Measurements from ENCODE around the gene NCCRP1. TPM values are rescaled to one million over a fixed set of nuclear protein-coding genes. Genes with fewer than 3 reads are reported as not detected.

NCCRP1 gene
- total and polyA plus RNA-seq, 10 donors = 0.12 to 1.7 (median 0.19) TPM; not detected in 5

DNA sequence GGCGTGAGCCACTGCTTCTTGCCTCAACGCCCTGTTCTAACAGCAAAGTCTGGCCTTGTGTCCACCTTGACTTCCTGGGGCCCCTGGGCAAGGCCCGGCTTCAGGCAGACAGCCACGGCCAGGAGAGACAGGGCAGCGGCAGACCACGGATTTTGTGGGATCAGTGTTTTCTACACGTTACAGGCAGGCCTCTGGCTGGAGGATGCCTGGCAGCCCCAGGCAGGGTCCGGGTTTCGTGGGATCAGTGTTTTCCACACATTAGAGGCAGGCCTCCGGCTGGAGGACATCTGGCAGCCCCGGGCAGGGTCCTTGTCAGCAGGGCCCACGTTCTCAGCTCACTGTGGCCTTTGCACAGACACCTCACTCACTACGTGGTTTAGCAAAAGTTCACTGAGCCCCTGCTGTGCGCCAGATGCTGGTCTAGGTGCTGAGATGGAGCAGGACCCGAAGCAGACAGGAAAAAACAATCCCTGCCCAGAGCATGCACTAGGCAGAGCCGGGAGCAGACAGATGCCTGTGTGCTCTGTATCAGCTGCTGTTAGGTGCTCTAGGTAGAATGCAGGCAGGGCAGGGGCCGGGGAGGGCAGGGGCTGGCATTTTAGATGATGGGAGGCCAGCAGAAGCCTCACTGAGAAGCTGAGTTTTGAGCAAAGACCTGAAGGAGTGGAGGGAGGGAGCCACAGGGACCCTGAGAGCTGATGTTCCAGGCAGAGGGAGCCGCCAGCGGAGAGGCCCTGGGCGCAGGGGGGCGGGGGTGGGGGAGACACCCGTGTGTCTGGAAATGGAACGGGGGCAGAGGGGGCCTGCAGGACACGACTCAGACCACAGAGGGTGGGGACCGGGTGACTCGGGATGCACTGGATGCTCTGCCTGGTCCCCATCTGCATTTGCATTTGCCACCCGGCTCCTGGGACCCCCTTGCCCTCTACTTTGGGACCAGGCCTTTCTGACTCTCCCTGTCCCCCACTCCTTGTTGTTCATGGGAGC is 25.0 kb upstream of the NCCRP1 start:
- H3K27ac ChIP-seq = no peak overlapping the region

DNA sequence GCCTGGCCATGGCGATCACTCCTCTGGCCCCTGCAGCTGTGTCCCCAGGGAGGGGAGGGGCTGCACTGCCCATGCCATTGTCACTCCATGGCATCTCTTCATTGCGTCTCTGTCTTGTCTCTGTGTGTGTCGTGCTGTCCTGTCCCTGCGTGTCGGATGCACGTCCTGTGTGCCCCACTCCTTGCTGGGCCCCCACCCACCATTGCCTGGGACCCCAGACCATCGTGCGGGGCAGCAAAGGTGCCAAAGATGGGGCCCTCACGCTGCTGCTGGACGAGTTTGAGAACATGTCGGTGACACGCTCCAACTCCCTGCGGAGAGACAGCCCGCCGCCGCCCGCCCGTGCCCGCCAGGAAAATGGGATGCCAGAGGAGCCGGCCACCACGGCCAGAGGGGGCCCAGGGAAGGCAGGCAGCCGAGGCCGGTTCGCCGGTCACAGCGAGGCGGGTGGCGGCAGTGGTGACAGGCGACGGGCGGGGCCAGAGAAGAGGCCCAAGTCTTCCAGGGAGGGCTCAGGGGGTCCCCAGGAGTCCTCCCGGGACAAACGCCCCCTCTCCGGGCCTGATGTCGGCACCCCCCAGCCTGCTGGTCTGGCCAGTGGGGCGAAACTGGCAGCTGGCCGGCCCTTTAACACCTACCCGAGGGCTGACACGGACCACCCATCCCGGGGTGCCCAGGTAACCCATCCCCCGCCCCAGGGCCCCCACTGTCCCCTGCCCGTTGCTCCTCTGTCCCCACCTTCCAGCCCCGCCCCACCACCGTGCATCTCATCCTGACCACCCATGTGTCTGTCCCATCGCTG is 23.9 kb upstream of the NCCRP1 start:
- 92 to 96% (median 96%) methylated on average over 37 to 45 of the region's 45 CpGs for WGBS, 5 donors
- no peak for DNase-seq
- TF ChIP-seq POLR2A (IDR thresholded peaks at IDR 0.05) (no peak), POLR2AphosphoS5 (IDR thresholded peaks at IDR 0.05) (no peak), CTCF (IDR thresholded peaks at IDR 0.05 in 8 of 11, conservative IDR thresholded peaks at IDR 0.05 in 3 of 11) (no peak)
- Histone ChIP-seq H3K4me3 (no peak overlapping the region), H3K4me1 (no peaks in the 10 kb centered on the region), H3K9me3 (no peaks in the 10 kb centered on the region), H3K27ac (no peak overlapping the region), H3K36me3 (peaks cover 0 to 99% (median 72%) of the 10 kb centered on the region in 6 donors), H3K27me3 (replicated peaks in 1 of 7) (no peaks in the 10 kb centered on the region)
- intact Hi-C loops (cut with DNase I; ENCODE audit: low total_unique reads) = no loop called here

More for the DNA sequence above, 25.0 kb upstream of the NCCRP1 start:
- Histone ChIP-seq H3K27me3 (replicated peaks in 1 of 7) (no peaks in the 10 kb centered on the region), H3K9me3 (no peaks in the 10 kb centered on the region), H3K4me3 (no peak overlapping the region), H3K4me1 (peaks cover 0 to 8% (median 4%) of the 10 kb centered on the region in 6 donors), H3K36me3 (peaks cover 0 to 90% (median 61%) of the 10 kb centered on the region in 6 donors)
- DNase-seq = peak; percentile 71
- 81 to 86% (median 82%) methylated on average over 21 to 27 of the region's 27 CpGs for WGBS, 5 donors
- intact Hi-C loops (cut with DNase I; ENCODE audit: low total_unique reads) = no loop called here
- TF ChIP-seq POLR2AphosphoS5 (IDR thresholded peaks at IDR 0.05) (no peak), POLR2A (IDR thresholded peaks at IDR 0.05) (no peak), CTCF (IDR thresholded peaks at IDR 0.05 in 8 of 11, conservative IDR thresholded peaks at IDR 0.05 in 3 of 11) (no peak)

DNA sequence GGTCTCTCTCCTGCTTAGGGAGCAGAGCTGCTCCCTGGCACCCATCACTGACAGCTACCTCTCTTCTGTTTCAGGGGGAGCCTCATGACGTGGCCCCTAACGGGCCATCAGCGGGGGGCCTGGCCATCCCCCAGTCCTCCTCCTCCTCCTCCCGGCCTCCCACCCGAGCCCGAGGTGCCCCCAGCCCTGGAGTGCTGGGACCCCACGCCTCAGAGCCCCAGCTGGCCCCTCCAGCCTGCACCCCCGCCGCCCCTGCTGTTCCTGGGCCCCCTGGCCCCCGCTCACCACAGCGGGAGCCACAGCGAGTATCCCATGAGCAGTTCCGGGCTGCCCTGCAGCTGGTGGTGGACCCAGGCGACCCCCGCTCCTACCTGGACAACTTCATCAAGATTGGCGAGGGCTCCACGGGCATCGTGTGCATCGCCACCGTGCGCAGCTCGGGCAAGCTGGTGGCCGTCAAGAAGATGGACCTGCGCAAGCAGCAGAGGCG is 23.2 kb upstream of the NCCRP1 start:
- no peak for TF ChIP-seq POLR2A (IDR thresholded peaks at IDR 0.05)
- no peak for TF ChIP-seq CTCF (IDR thresholded peaks at IDR 0.05 in 8 of 11, conservative IDR thresholded peaks at IDR 0.05 in 3 of 11)
- TF ChIP-seq POLR2AphosphoS5 (IDR thresholded peaks at IDR 0.05) = no peak
- no peak overlapping the region for H3K4me3 ChIP-seq
- DNase-seq = no peak
- 93 to 97% (median 96%) methylated on average over 20 to 25 of the region's 25 CpGs for WGBS, 5 donors
- no peaks in the 10 kb centered on the region for H3K4me1 ChIP-seq
- no peak overlapping the region for H3K27ac ChIP-seq
- intact Hi-C loops (cut with DNase I; ENCODE audit: low total_unique reads) = no loop called here
- H3K36me3 ChIP-seq = peaks cover 0 to 100% (median 78%) of the 10 kb centered on the region in 6 donors
- no peaks in the 10 kb centered on the region for H3K9me3 ChIP-seq
- H3K27me3 ChIP-seq (replicated peaks in 1 of 7) = no peaks in the 10 kb centered on the region
